NOMO-1 (cell line): ENCODE measurements around the gene C3orf33.
A peak's percentile ranks its signal among the peaks of the same experiment; 100 is the strongest.
"Not testable (repeated sequence)": the region's sequence is repeated elsewhere in the genome, so short reads cannot be mapped to it uniquely, and the experiment has no call there.

Experiments used
- DNase-seq, 2 experiments: peaks; one replicate each; lab custom pipeline; 2025; ENCODE audit not compliant: unreplicated experiment in 2 of 2; lab: John Stamatoyannopoulos, UW

The C3orf33 gene

GRCh38 chr3:155805802-155806618, at the start of gene C3orf33:
Gene C3orf33, minus strand, starts transcription at chr3:155806278. Its CDS starts 26 bp downstream, at chr3:155806252.
- peak; percentile 84 to 85 for DNase-seq

- peak; percentile 100 for DNase-seq
These were observed 48.3 kb upstream of the C3orf33 start, which contains the start of gene SLC33A1 for GRCh38 chr3:155854141-155854940. Gene SLC33A1, minus strand, starts transcription at chr3:155854427. Its CDS starts 430 bp downstream, at chr3:155853997.

GRCh38 chr3:155853214-155854140, 47.4 kb upstream of the C3orf33 start:
- DNase-seq, result peak; percentile 29 to 34

- DNase-seq, result no peak
These were observed 46.3 kb upstream of the C3orf33 start for GRCh38 chr3:155852341-155852740.

- not testable (repeated sequence) for DNase-seq
These were observed 43.3 kb upstream of the C3orf33 start for GRCh38 chr3:155849404-155849803.

- no peak for DNase-seq
These were observed 41.9 kb upstream of the C3orf33 start for GRCh38 chr3:155847993-155848392.

- no peak for DNase-seq
These were observed 40.0 kb upstream of the C3orf33 start for GRCh38 chr3:155846119-155846518.

GRCh38 chr3:155843569-155843968, 37.5 kb upstream of the C3orf33 start:
- DNase-seq, result no peak

- DNase-seq, result no peak
These were observed 29.4 kb upstream of the C3orf33 start for GRCh38 chr3:155835341-155836071.

- not testable (repeated sequence) for DNase-seq
These were observed 22.5 kb upstream of the C3orf33 start for GRCh38 chr3:155828490-155829098.

GRCh38 chr3:155815030-155815545, 9.0 kb upstream of the C3orf33 start:
- no peak for DNase-seq

GRCh38 chr3:155813224-155813623, 7.1 kb upstream of the C3orf33 start:
- not testable (repeated sequence) for DNase-seq

- DNase-seq, result no peak
These were observed 3.1 kb upstream of the C3orf33 start for GRCh38 chr3:155809181-155809580.

- DNase-seq, result no peak
These were observed 1.7 kb upstream of the C3orf33 start for GRCh38 chr3:155807823-155808222.

GRCh38 chr3:155805204-155805801, 775 bp downstream of the C3orf33 start:
- peak; percentile 68 to 71 for DNase-seq

- no peak for DNase-seq
These were observed 1.8 kb downstream of the C3orf33 start for GRCh38 chr3:155804323-155804722.

GRCh38 chr3:155792532-155792931, 13.5 kb downstream of the C3orf33 start:
- no peak for DNase-seq

GRCh38 chr3:155791190-155791589, 14.9 kb downstream of the C3orf33 start:
- peak in 1 of 2 experiments; percentile 19 for DNase-seq
